Body of pancreas (tissue), 4 donors: ENCODE measurements around the gene SAMD13. TPM values are rescaled to one million over a fixed set of nuclear protein-coding genes. Genes with fewer than 3 reads are reported as not detected.

Experiments used
- ATAC-seq: fragments of 150-250 bp; one replicate; pipeline ENCODE4 v1.9.1; 2016
- DNase-seq, 4 donors: peaks; one replicate each; pipeline ENCODE4 v3.0.0-alpha.2; 2019
- H3K27ac ChIP-seq, 4 donors: fragments of 200-600 bp; sonication (generic); 1 replicate in 3 of 4; 2 replicates in 1 of 4; pipeline versions ENCODE4 v1.5.1 to v1.6.1; 2016 to 2019; ENCODE audit warnings: mild to moderate bottlenecking in 1 of 4, mixed read lengths in 1 of 4, moderate library complexity in 1 of 4
- H3K27me3 ChIP-seq, 2 donors: fragments of 200-600 bp; sonication (generic); one replicate each; pipeline ENCODE4 v1.6.0; 2016; ENCODE audit warnings: mild to moderate bottlenecking in 1 of 2
- H3K36me3 ChIP-seq, 2 donors: fragments of 200-600 bp; sonication (generic); replicated peaks in 1 of 2; 2 replicates each; pipeline ENCODE4 v1.5.1; 2016; ENCODE audit warnings: low read depth in 2 of 2; ENCODE audit not compliant: insufficient read depth in 1 of 2
- H3K4me1 ChIP-seq: fragments of 200-600 bp; sonication (generic); one replicate; pipeline ENCODE4 v1.6.0; 2016
- H3K4me3 ChIP-seq, 2 donors: fragments of 200-600 bp; sonication (generic); 1 replicate in 1 of 2; 2 replicates in 1 of 2; pipeline ENCODE4 v1.5.1; 2016 to 2019
- H3K9me3 ChIP-seq, 3 donors: fragments of 200-600 bp; sonication (generic); 1 replicate in 2 of 3; 2 replicates in 1 of 3; pipeline ENCODE4 v1.5.1; 2016
- CTCF ChIP-seq, 7 experiments: fragments of 450-650 bp in 4 of 7; fragments of 200-600 bp in 3 of 7; sonication (generic) in 3 of 7; IDR thresholded peaks; one replicate each; pipeline ENCODE4 v1.5.1; 2016 to 2019; ENCODE audit warnings: antibody characterized with exemption in 7 of 7
- POLR2A ChIP-seq, 3 donors: fragments of 450-650 bp; IDR thresholded peaks; one replicate each; pipeline ENCODE4 v1.6.1; 2016; ENCODE audit warnings: antibody characterized with exemption in 3 of 3, mild to moderate bottlenecking in 2 of 3
- WGBS, 2 donors: methylation state at CpG; one replicate each; pipeline ENCODE4 v1.1.5; 2017; 5-methylcytosine and 5-hydroxymethylcytosine counted together
- intact Hi-C: fragments of 100-400 bp; cut with DNase I; formaldehyde crosslinking; loops from one replicate; pipeline ENCODE4 v1.15.1; 2023
- total RNA-seq, 2 donors: library from RNA; depleted of rRNA; stranded (reverse); fragments of >200 nt; gene quantifications; one replicate each; pipeline ENCODE4 v1.1.0, GENCODE V29; 2016

SAMD13 gene
- total RNA-seq, 2 donors from 2014 or later: 0.66 to 1.3 TPM

GRCh38 chr1:84297546-84298244 is 3.8 kb upstream of the SAMD13 start:
- DNase-seq (no peak), ATAC-seq (no peak)
- Histone ChIP-seq H3K4me3 (peak overlapping the region in 1 of 2 donors; percentile 68), H3K27me3 (no peaks in the 10 kb centered on the region), H3K27ac (peak overlapping the region in 3 of 4 donors; percentile 82 to 89 (median 87)), H3K4me1 (peaks cover 33% of the 10 kb centered on the region), H3K36me3 (no peaks in the 10 kb centered on the region), H3K9me3 (no peaks in the 10 kb centered on the region)
- TF ChIP-seq POLR2A (IDR thresholded peaks at IDR 0.05): no peak
- TF ChIP-seq CTCF (IDR thresholded peaks at IDR 0.05): no peak
- 37 to 56% methylated on average over 10 of the region's 10 CpGs for WGBS, 2 donors
- intact Hi-C loops: no loop called here

- Histone ChIP-seq H3K27me3 (no peaks in the 10 kb centered on the region), H3K9me3 (no peaks in the 10 kb centered on the region), H3K36me3 (no peaks in the 10 kb centered on the region), H3K27ac (peak overlapping the region; percentile 70 to 89 (median 84)), H3K4me3 (peak overlapping the region; percentile 68 to 89), H3K4me1 (peaks cover 39% of the 10 kb centered on the region)
- peak; percentile 44 to 66 (median 63) for TF ChIP-seq POLR2A (IDR thresholded peaks at IDR 0.05)
- no peak for TF ChIP-seq CTCF (IDR thresholded peaks at IDR 0.05)
- WGBS, 2 donors: 0% methylated on average over 14 to 34 of the region's 34 CpGs
- DNase-seq (peak; percentile 37 to 66 (median 51)), ATAC-seq (peak; percentile 64)
- intact Hi-C loops: no loop called here
Measured at GRCh38 chr1:84298328-84298683, 3.2 kb upstream of the SAMD13 start.

GRCh38 chr1:84298684-84299535 is 2.6 kb upstream of the SAMD13 start:
- Histone ChIP-seq H3K4me1 (peaks cover 40% of the 10 kb centered on the region), H3K4me3 (peak overlapping the region; percentile 68 to 89), H3K27ac (peak overlapping the region; percentile 70 to 89 (median 84)), H3K27me3 (no peaks in the 10 kb centered on the region), H3K9me3 (no peaks in the 10 kb centered on the region), H3K36me3 (no peaks in the 10 kb centered on the region)
- TF ChIP-seq CTCF (IDR thresholded peaks at IDR 0.05) (no peak), POLR2A (IDR thresholded peaks at IDR 0.05) (peak in 2 of 3 donors; percentile 30 to 51)
- WGBS, 2 donors: 0 to 8% methylated on average over 10 to 50 of the region's 50 CpGs
- DNase-seq (peak; percentile 41 to 58 (median 44)), ATAC-seq (peak; percentile 46)
- intact Hi-C loops: no loop called here

GRCh38 chr1:84299536-84300170 is 1.9 kb upstream of the SAMD13 start:
- peaks cover 40% of the 10 kb centered on the region for H3K4me1 ChIP-seq
- no peaks in the 10 kb centered on the region for H3K9me3 ChIP-seq
- ATAC-seq (no peak), DNase-seq (no peak)
- TF ChIP-seq POLR2A (IDR thresholded peaks at IDR 0.05) (no peak), CTCF (IDR thresholded peaks at IDR 0.05) (no peak)
- H3K27me3 ChIP-seq: no peaks in the 10 kb centered on the region
- peak overlapping the region in 3 of 4 donors; percentile 82 to 89 (median 87) for H3K27ac ChIP-seq
- H3K36me3 ChIP-seq: no peaks in the 10 kb centered on the region
- 9 to 10% methylated on average over 4 of the region's 4 CpGs for WGBS, 2 donors
- no peak overlapping the region for H3K4me3 ChIP-seq
- intact Hi-C loops: no loop called here
